Right lobe of liver (tissue), 6 donors: Measurements from ENCODE around the gene COL11A2. TPM values are rescaled to one million over a fixed set of nuclear protein-coding genes. Genes with fewer than 3 reads are reported as not detected.
"Not testable (repeated sequence)": the region's sequence is repeated elsewhere in the genome, so short reads cannot be mapped to it uniquely, and the experiment has no call there.

Source experiments
- ATAC-seq, 4 donors: fragments of 200-7000 bp; cut with Tn5 transposase; one replicate each; pipeline ENCODE4 v1.9.1; 2020; ENCODE audit warnings: mild to moderate bottlenecking in 4 of 4, moderate library complexity in 4 of 4
- DNase-seq, 3 donors: peaks; one replicate each; pipeline ENCODE4 v3.0.0-alpha.2; 2020
- H3K27ac ChIP-seq, 3 donors: fragments of 200-600 bp; one replicate each; pipeline ENCODE4 v1.8.0; 2022
- H3K27me3 ChIP-seq, 2 donors: fragments of 200-600 bp; one replicate each; pipeline ENCODE4 v1.8.0; 2022
- H3K36me3 ChIP-seq, 4 donors: fragments of 200-600 bp; sonication (generic) in 1 of 4; one replicate each; pipeline versions ENCODE4 v1.5.1 to v1.8.0; 2017 to 2022; ENCODE audit warnings: control low read depth in 1 of 4
- H3K4me1 ChIP-seq, 4 donors: fragments of 200-600 bp; sonication (generic) in 1 of 4; one replicate each; pipeline versions ENCODE4 v1.5.1 to v1.8.0; 2017 to 2022; ENCODE audit warnings: control low read depth in 1 of 4
- H3K4me3 ChIP-seq, 3 donors: fragments of 200-600 bp; one replicate each; pipeline ENCODE4 v1.8.0; 2022
- H3K9me3 ChIP-seq, 4 donors: fragments of 200-600 bp; sonication (generic) in 1 of 4; one replicate each; pipeline versions ENCODE4 v1.5.1 to v1.8.0; 2017 to 2022; ENCODE audit warnings: control low read depth in 1 of 4
- CTCF ChIP-seq, 4 donors: fragments of 200-600 bp in 3 of 4; fragments of 450-650 bp in 1 of 4; IDR thresholded peaks; one replicate each; pipeline versions ENCODE4 v1.5.1 to v1.8.0; 2016 to 2022; ENCODE audit warnings: antibody characterized with exemption in 4 of 4, mild to moderate bottlenecking in 2 of 4
- POLR2A ChIP-seq: fragments of 450-650 bp; IDR thresholded peaks from one replicate; pipeline ENCODE4 v1.6.1; 2017; ENCODE audit warnings: antibody characterized with exemption, mild to moderate bottlenecking
- WGBS: methylation state at CpG from one replicate; pipeline ENCODE4 v1.1.6; 2018; ENCODE audit warnings: low coverage, low lambda C conversion rate; ENCODE audit not compliant: insufficient coverage; ENCODE audit errors: missing lambda C conversion rate; 5-methylcytosine and 5-hydroxymethylcytosine counted together
- intact Hi-C, 2 donors: fragments of 100-400 bp; cut with DNase I; formaldehyde crosslinking; loops; one replicate each; pipeline versions ENCODE4 v1.11.2 to v1.14.1; 2022
- total RNA-seq, 6 experiments: library from RNA; depleted of rRNA in 2 of 6; stranded (reverse); fragments of >200 nt in 2 of 6; fragmentation: NEBNext Ultra II Directional in 3 of 6; extraction: Animal tissue kit (Norgen Biotek cat#: 25700) in 3 of 6; gene quantifications; one replicate each; pipeline versions ENCODE4 v1.1.0 to v1.2.4, GENCODE V29; 2016 to 2023
- donor health status: DM: no; HTN: yes; CAD: no.
- donor health status: DM: no; HTN: no; CAD: no.
- donor health status: DM: no; HTN: no; CAD: no.
- donor health status: DM: no; HTN: yes; CAD: no.
- donor health status: DM: no; HTN: yes; CAD: no.

COL11A2 gene
- total RNA-seq, 6 experiments from 2014 or later: 0.06 to 1.4 (median 0.61) TPM

- TF ChIP-seq CTCF (IDR thresholded peaks at IDR 0.05): no peak
- intact Hi-C loops: loop anchor here in 1 of 2 donors (10.0 kb wide), 1 partner anchor 85 kb away; no protein-coding TSS in a partner anchor
- ATAC-seq (no peak), DNase-seq (no peak)
- Histone ChIP-seq H3K4me1 (peaks cover 0 to 4% (median 0%) of the 10 kb centered on the region in 4 donors), H3K27ac (no peak overlapping the region), H3K36me3 (no peaks in the 10 kb centered on the region), H3K27me3 (no peaks in the 10 kb centered on the region), H3K4me3 (no peak overlapping the region), H3K9me3 (no peaks in the 10 kb centered on the region)
- WGBS: 82% methylated on average over 7 of the region's 11 CpGs
Measured at GRCh38 chr6:33160096-33160495, 32.2 kb downstream of the COL11A2 start.

DNA sequence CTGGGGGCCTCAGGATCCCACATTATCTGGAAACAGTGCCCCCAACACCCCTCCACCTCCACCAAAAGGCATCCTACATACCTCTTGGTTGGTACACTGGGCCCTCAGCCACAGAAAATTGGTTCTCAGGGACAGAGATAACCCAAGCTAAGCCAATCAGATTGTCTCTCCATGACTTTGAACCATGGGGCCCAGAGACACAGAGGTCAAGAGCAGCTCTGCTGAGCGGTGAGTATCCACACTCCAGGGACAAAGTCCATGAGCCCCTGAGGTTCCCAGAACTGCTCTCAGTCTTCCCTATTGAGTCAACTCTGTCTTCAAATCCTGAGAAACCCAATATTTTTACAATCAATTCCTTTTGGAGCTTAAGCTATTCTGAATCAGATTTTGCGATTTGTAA is 35.3 kb downstream of the COL11A2 start:
- Histone ChIP-seq H3K27ac (no peak overlapping the region), H3K36me3 (no peaks in the 10 kb centered on the region), H3K27me3 (no peaks in the 10 kb centered on the region), H3K4me1 (peaks cover 0 to 4% (median 0%) of the 10 kb centered on the region in 4 donors), H3K9me3 (no peaks in the 10 kb centered on the region), H3K4me3 (no peak overlapping the region)
- WGBS: 70% methylated on average over 2 of the region's 2 CpGs
- no peak for TF ChIP-seq POLR2A
- no peak for TF ChIP-seq CTCF (IDR thresholded peaks at IDR 0.05)
- intact Hi-C loops: no loop called here
- no peak for ATAC-seq
- DNase-seq: no peak

GRCh38 chr6:33156561-33156960 is 35.7 kb downstream of the COL11A2 start:
- Histone ChIP-seq H3K4me1 (no peaks in the 10 kb centered on the region), H3K36me3 (no peaks in the 10 kb centered on the region), H3K4me3 (no peak overlapping the region), H3K27ac (no peak overlapping the region), H3K27me3 (no peaks in the 10 kb centered on the region), H3K9me3 (no peaks in the 10 kb centered on the region)
- no peak for TF ChIP-seq POLR2A
- WGBS: 93% methylated on average over 2 of the region's 6 CpGs
- ATAC-seq (no peak), DNase-seq (no peak)
- intact Hi-C loops: no loop called here

DNA sequence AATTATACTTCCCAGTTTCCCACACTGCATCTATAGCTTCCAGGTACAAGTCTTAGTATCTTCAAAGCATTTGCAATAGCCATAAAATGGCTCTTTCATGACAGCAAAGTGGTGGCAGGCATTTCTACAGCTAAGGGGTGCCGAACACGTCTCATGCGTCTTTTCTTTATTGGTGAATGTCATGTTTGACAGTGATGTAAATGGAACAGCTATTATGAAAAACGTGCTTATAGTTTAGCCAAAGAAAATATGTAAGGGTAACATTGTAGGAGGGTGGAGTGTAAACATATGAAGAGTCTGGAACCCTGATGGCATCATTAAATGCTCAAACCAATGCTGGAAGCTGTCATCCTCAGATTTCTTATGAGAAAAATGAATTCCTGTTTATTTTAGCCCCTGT is 37.9 kb downstream of the COL11A2 start:
- intact Hi-C loops: no loop called here
- 69% methylated on average over 4 of the region's 4 CpGs for WGBS
- no peak overlapping the region for H3K27ac ChIP-seq

DNA sequence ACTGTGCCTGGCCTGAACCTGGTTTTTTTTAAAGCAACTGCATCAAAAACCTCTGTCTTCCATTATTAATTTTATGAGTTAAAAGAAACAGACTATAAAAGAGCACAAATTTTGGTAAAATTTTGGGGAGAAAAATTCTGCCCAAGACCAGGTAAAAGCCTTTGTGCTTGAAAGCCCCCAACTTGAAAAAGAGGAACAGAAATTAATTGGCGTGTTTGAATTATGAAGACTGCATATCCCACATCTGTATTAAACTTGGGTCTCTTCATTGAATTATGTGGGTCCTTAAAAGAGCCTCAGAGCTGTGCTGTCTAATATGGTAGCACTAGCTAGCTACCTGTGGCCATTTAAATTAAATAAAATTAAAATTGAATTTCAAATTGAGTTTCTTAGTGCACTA is 41.2 kb downstream of the COL11A2 start:
- WGBS: 60% methylated on average over 1 of the region's 1 CpG
- Histone ChIP-seq H3K27ac (no peak overlapping the region), H3K4me1 (no peaks in the 10 kb centered on the region), H3K4me3 (no peak overlapping the region), H3K27me3 (no peaks in the 10 kb centered on the region), H3K9me3 (no peaks in the 10 kb centered on the region), H3K36me3 (no peaks in the 10 kb centered on the region)
- intact Hi-C loops: no loop called here
- DNase-seq: no peak
- ATAC-seq: no peak
- TF ChIP-seq POLR2A: no peak
- no peak for TF ChIP-seq CTCF (IDR thresholded peaks at IDR 0.05)

More for the DNA sequence above, 37.9 kb downstream of the COL11A2 start:
- DNase-seq: no peak
- TF ChIP-seq CTCF (IDR thresholded peaks at IDR 0.05): no peak
- no peak for TF ChIP-seq POLR2A
- Histone ChIP-seq H3K27me3 (no peaks in the 10 kb centered on the region), H3K4me3 (no peak overlapping the region), H3K9me3 (no peaks in the 10 kb centered on the region), H3K4me1 (no peaks in the 10 kb centered on the region), H3K36me3 (no peaks in the 10 kb centered on the region)
- ATAC-seq: no peak

DNA sequence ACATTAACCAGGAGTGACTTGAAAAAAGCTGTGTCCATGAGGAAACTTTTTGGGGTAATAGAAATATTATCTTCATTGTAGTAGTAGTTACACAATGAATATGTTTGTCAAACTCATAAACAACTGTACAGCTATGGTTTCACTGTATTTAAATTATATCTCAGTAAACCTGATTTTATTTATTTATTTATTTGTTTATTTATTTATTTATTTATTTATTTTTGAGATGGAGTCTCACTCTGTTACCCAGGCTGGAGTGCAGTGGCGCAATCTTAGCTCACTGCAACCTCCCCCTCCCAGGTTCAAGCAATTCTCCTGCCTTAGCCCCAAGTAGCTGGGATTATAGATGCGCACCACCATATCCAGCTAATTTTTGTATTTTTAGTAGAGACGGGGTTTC is 41.7 kb downstream of the COL11A2 start:
- DNase-seq, H3K4me3 ChIP-seq, H3K27ac ChIP-seq, H3K9me3 ChIP-seq, H3K27me3 ChIP-seq, H3K36me3 ChIP-seq, ATAC-seq, intact Hi-C loops, H3K4me1 ChIP-seq: not testable (repeated sequence)
- WGBS: 70% methylated on average over 3 of the region's 3 CpGs
